Mucosa of descending colon (tissue), 3 donors: Measurements from ENCODE around the gene FOXR2. TPM values are rescaled to one million over a fixed set of nuclear protein-coding genes. Genes with fewer than 3 reads are reported as not detected.

Experiments used
- ATAC-seq: fragments of 200-7000 bp; cut with Tn5 transposase; one replicate; pipeline ENCODE4 v1.9.1; 2020; ENCODE audit warnings: mild to moderate bottlenecking, moderate library complexity
- DNase-seq, 3 donors: peaks; one replicate each; pipeline ENCODE4 v3.0.0-alpha.2; 2020
- H3K36me3 ChIP-seq: fragments of 200-600 bp; one replicate; pipeline ENCODE4 v1.8.0; 2021; ENCODE audit warnings: low read depth, mild to moderate bottlenecking
- H3K4me1 ChIP-seq: fragments of 200-600 bp; one replicate; pipeline ENCODE4 v1.8.0; 2021; ENCODE audit warnings: low read depth, mild to moderate bottlenecking
- H3K4me3 ChIP-seq: fragments of 200-600 bp; one replicate; pipeline ENCODE4 v1.8.0; 2021; ENCODE audit warnings: mild to moderate bottlenecking
- H3K9me3 ChIP-seq: fragments of 200-600 bp; one replicate; pipeline ENCODE4 v1.8.0; 2021; ENCODE audit warnings: mild to moderate bottlenecking
- CTCF ChIP-seq: fragments of 200-600 bp; IDR thresholded peaks from one replicate; pipeline ENCODE4 v1.8.0; 2022; ENCODE audit warnings: antibody characterized with exemption, mild to moderate bottlenecking
- intact Hi-C, 2 donors: fragments of 100-400 bp; cut with DNase I in 1 of 2; cut with micrococcal nuclease in 1 of 2; formaldehyde crosslinking; loops; one replicate each; pipeline versions ENCODE4 v1.11.0 to v1.11.1; 2022; cut with DNase I, micrococcal nuclease
- long read RNA-seq, 2 donors: library from polyadenylated mRNA; unstranded; transcript quantifications; one replicate each; pipeline ENCODE4 v2.0.0, GENCODE V29; 2019 to 2021
- total RNA-seq, 3 donors: library from RNA; stranded (reverse); fragmentation: NEBNext Ultra II Directional in 2 of 3; extraction: Animal tissue kit (Norgen Biotek cat#: 25700) in 2 of 3; gene quantifications; one replicate each; pipeline versions ENCODE4 v1.2.1 to v1.2.4, GENCODE V29; 2021 to 2023
- donor health status: DM: no; HTN: no; CAD: no; lungs with moderate emphysema.
- donor health status: DM: no; HTN: no; CAD: no.
- donor health status: DM: no; HTN: yes; CAD: no.

Gene FOXR2
- not detected for total RNA-seq
- long read RNA-seq, donor 1 = 0 reads
- long read RNA-seq, donor 2 = 0 reads

GRCh38 chrX:55623100-55623499, at the start of gene FOXR2:
FOXR2 (plus strand) TSS chrX:55623400; CDS start chrX:55623712, 312 bp downstream.
- no peak for ATAC-seq
- Histone ChIP-seq H3K4me1 (no peaks in the 10 kb centered on the region), H3K9me3 (no peaks in the 10 kb centered on the region), H3K36me3 (no peaks in the 10 kb centered on the region), H3K4me3 (no peak within 1 kb of the TSS)
- TF ChIP-seq CTCF = no peak
- intact Hi-C loops = no loop called here
- no peak for DNase-seq

- Histone ChIP-seq H3K36me3 (no peaks in the 10 kb centered on the region), H3K9me3 (no peaks in the 10 kb centered on the region), H3K4me3 (no peak overlapping the region), H3K4me1 (no peaks in the 10 kb centered on the region)
- no peak for TF ChIP-seq CTCF
- intact Hi-C loops = no loop called here
- ATAC-seq (no peak), DNase-seq (no peak)
Observed at GRCh38 chrX:55579115-55579514, 44.1 kb upstream of the FOXR2 start.

GRCh38 chrX:55582447-55582846, 40.8 kb upstream of the FOXR2 start:
- intact Hi-C loops = no loop called here
- no peaks in the 10 kb centered on the region for H3K9me3 ChIP-seq
- no peaks in the 10 kb centered on the region for H3K36me3 ChIP-seq
- ATAC-seq = no peak
- no peak overlapping the region for H3K4me3 ChIP-seq
- H3K4me1 ChIP-seq = no peaks in the 10 kb centered on the region
- TF ChIP-seq CTCF = no peak
- no peak for DNase-seq

- H3K4me1 ChIP-seq = no peaks in the 10 kb centered on the region
- H3K9me3 ChIP-seq = no peaks in the 10 kb centered on the region
- ATAC-seq (no peak), DNase-seq (no peak)
- TF ChIP-seq CTCF = no peak
- no peaks in the 10 kb centered on the region for H3K36me3 ChIP-seq
- intact Hi-C loops = no loop called here
- no peak overlapping the region for H3K4me3 ChIP-seq
Observed at GRCh38 chrX:55593296-55593695, 29.9 kb upstream of the FOXR2 start.

- Histone ChIP-seq H3K36me3 (no peaks in the 10 kb centered on the region), H3K4me3 (no peak overlapping the region), H3K4me1 (no peaks in the 10 kb centered on the region), H3K9me3 (no peaks in the 10 kb centered on the region)
- DNase-seq (no peak), ATAC-seq (no peak)
- no peak for TF ChIP-seq CTCF
- intact Hi-C loops = no loop called here
Observed at GRCh38 chrX:55593756-55594257, 29.4 kb upstream of the FOXR2 start.

- no peaks in the 10 kb centered on the region for H3K4me1 ChIP-seq
- H3K9me3 ChIP-seq = no peaks in the 10 kb centered on the region
- no peak for TF ChIP-seq CTCF
- DNase-seq (no peak), ATAC-seq (no peak)
- H3K4me3 ChIP-seq = no peak overlapping the region
- intact Hi-C loops = no loop called here
- H3K36me3 ChIP-seq = no peaks in the 10 kb centered on the region
Observed at GRCh38 chrX:55598333-55598732, 24.9 kb upstream of the FOXR2 start.
